Putamen (tissue), 1 donor: ENCODE measurements around the gene GNB5.
A peak's percentile ranks its signal among the peaks of the same experiment; 100 is the strongest.
"Not testable (repeated sequence)": the region's sequence is repeated elsewhere in the genome, so short reads cannot be mapped to it uniquely, and the experiment has no call there.

Experiments used
- DNase-seq: peaks from one replicate; pipeline ENCODE4 v3.0.0-alpha.2; 2016; ENCODE audit warnings: low spot score

Gene GNB5

DNA sequence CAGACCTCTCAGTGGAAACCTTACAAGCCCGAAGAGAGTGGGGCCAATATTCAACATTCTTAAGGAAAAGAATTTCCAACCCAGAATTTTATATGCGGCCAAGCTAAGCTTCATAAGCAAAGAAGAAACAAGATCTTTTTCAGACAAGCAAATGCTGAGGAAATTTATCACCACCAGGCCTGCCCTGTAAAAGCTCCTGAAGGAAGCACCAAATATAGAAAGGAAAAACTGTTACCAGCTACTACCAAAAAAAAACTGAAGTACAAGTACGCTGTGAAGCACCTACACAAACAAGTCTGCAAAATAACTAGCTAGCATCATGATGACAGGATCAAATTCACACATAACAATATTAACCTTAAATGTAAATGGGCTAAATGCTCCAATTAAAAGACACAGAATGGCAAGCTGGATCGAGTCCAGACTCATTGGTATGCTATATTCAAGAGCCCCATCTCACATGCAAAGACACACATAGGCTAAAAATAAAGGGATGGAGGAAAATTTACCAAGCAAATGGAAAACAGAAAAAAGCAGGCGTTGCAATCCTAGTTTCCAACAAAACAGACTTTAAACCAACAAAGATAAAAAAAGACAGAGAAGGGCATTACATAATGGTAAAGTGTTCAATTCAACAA lies 25.6 kb downstream of the GNB5 start:
- DNase-seq = not testable (repeated sequence)

DNA sequence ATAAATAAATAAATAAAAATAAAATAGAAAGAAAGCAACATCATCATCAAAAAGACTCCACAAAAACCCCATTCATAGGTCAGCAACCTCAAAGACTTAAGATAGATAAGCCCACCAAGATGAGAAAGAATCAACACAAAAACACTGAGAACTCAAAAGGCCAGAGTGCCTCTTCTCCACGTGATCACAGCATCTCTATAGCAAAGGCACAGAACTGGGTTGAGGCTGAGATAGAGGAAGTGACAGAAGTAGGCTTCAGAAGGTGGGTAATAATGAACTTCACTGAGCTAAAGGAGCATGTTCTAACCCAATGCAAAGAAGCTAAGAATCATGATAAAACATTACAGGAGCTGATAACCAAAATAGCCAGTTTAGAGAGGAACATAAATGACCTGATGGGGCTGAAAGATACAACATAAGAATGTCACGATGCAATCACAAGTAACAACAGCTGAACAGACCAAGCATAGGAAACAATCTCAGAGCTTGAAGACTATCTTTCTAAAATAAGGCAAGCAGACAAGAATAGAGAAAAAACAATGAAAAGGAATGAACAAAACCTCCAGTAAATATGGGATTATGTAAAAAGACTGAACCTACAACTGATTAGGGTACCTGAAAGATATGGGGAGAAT lies 26.4 kb downstream of the GNB5 start:
- no peak for DNase-seq

DNA sequence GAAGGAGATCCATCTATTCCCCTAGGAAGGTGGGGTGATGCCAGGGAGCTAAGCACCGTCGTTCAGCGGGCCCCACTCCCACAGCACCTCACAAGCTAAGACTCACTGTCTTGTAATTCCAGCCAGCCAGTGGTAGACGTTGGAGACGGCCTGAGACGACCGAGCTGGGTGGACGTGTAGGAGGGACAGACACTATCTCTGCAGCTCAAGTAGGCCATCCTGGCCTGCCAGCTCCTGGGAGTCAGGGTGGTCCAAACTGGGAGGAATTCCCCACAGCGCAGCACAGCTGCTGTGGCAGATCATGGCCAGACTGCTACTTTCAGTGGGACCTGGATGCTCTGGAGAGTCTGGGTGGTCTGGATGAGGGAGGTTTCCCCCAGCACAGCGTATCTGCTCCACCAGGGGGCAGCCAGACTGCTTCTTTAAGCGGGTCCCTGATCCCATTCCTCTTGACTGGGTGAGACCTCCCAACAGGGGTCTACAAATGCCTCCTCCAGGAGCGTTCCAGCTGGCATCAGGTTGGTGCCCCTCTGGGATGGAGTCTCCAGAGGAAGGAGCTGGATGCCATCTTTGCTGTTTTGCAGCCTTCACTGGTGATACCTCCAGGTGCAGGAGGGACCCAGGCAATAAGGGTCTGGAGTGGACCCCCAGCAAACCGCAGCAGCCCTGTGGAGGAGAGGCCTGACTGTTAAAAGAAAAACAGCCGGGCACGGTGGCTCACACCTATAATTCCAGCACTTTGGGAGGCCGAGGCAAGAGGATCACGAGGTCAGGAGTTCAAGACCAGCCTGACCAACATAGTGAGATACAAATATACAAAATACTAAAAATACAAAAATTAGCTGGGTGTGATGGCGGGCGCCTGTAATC lies 27.6 kb downstream of the GNB5 start:
- DNase-seq = no peak

DNA sequence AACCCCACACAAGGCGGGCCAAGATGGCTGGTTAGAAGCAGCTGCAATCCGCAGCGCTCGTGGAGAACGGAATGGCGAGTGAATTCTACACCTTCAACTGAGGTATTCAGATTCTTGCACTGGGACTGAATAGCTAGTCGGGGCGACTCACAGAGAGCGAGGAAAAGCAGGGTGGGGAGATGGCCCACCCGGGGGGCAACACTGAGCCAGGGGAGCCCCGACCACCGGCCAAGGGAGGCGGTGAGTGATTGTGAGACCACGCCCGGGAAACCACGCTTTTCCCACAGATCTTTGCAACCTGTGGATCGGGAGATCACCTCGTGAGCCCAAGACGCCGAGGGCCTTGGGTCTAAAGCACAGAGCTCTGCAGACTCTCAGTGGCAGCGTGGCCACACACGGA lies 28.3 kb downstream of the GNB5 start:
- no peak for DNase-seq

DNA sequence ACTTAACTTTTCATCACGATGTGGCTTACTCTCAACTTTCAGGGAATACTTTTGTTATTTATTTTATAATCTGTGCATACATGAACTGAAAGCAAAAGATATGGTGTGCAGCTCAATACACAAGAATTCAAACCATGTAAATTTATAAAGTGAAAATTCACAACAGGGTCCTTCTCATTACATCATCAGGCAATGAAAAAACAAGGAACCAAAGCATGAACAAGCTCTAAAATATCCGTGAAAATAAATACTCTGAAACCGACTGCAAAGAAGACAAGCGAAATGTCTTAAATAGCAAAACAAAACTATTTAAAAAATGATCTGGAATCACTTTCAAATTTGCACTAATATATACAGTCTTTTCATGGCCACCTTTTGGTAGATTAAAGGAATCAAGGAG lies 28.9 kb downstream of the GNB5 start:
- DNase-seq = no peak

DNA sequence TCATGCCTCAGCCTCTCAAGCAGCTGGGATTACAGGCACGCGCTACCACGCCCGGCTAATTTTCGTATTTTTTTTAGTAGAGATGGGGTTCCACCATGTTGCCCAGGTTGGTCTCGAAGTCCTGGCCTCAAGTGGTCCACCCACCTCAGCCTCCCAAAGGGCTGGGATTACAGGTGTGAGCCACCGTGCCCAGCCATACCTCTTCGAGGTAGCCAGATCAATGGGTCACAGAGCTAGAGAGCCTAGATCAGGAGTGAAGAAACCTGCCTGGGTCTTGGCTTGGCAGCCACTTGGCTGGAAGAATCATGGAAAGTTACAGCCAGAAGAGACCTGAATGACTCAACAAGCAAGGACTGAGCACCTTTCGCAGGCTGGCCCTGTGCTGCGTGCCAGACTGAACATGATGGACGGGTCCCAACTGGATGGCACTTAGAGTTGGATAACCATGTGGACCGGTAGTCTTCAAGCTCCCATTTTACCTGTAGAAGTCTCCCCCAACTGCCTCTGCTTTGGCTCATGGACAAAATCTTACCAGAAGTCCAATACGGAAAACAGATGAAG lies 29.7 kb downstream of the GNB5 start:
- no peak for DNase-seq

DNA sequence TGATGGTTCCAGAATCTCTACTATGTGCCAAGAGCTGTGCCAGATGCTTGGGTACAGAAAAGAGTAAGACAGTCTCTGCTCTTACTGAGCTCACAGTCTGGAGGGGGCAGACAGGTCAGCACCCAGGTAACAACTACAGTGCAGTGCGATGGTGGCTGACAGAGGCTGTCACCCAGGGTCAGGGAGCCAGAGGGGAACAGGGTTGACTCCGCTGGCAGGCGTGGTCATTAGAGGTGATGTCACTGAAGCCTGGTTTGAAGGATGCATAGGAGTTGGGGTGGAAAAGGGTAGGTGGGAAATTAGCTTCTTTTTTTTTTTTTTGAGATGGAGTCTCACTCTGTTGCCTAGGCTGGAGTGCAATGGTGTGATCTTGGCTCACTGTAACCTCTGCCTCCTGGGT lies 31.5 kb downstream of the GNB5 start:
- no peak for DNase-seq

DNA sequence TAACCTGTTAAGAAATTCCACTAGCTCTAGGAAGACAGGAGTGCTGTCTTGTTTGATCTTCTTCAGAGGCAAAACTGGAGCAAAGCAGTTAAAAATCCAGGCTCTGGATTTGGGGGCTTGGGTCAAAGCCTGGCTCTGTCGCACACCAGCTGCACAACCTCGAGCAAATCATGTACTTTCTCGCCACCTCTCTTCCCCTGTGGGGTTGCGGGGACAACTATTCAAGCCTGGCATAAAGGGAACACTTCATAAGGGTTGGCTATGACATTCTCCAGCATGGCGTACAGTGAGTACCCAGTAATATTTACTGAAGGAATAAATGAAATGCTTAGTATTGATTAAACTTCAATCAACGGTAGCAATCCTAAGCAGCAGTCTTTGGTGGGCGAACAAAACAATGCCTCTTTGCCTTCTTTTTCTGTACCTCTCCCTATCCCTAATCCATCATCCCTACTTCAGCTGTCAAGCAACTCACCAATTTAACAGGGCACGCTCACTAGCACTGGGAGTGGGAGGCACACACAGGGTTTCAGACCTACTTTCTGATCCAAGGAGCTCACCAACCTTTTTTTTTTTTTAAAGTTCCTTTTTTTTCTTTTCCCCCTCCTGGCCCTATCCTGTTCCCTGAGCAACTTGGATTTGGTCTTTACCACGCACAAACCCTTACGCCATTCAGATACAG lies 33.0 kb downstream of the GNB5 start:
- DNase-seq = peak; percentile 79

DNA sequence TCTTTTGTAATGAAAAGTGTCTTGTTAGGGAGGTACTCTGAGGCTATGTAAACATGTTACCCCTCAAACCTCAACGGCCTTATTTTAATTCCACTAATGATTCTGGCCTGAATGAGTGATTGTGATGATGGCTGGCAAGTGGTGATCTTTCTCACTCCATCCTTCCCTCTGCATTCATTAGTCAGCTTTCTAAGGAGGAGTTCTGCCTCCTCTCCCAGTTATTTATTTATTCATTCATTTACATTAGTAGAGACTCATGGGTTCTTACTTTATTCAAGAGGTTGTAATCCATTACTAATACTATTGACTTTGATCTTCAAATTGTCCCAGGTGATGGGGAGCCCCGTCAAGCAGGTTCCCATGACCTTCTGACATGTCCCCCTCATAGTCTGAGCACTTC lies 35.3 kb downstream of the GNB5 start:
- DNase-seq = no peak

DNA sequence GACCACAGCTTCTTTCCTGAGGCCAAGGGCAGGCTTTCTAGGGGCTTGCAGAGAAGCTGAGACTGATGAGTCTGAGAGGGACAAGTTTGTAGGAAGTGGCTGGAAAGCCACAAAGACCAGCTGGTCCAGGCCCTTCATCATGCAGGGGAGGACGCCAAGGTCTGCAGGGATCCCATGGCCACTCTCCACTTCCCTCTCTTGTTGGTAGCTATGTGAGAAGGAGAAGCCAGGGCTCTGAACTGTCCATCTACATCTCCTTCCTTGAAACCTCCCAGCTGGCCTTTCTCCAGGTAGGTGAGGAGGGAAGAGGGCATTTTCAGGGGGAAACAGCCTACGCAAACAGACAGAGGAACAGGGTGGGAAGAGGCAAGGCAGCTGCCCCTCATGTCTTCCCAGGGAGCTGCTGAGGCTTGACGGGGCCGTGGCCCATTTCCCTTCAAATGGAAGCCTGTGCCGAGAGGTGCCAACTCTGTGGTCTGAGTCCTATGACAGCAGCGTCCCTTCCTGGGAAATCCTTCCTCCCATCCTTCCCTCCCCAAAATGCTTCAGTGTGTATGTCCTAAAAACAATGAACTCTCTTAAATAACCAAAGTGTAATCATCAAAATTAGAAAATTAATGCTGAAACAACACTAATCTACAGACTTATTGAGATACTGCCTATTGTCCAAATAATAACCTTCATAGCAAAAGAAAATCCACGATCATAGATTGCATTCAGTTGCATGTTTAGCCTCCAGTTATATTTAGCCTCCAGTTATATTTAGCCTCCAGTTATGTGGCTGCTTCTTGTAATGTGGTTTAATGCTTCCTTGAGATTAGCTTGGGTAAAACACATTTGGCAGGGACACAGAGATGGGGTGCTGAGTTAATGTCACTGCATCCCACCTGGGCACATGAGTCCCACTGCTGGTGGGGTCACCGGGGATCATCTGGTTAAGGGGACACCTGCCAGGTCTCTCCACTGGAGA lies 36.0 kb downstream of the GNB5 start:
- no peak for DNase-seq

DNA sequence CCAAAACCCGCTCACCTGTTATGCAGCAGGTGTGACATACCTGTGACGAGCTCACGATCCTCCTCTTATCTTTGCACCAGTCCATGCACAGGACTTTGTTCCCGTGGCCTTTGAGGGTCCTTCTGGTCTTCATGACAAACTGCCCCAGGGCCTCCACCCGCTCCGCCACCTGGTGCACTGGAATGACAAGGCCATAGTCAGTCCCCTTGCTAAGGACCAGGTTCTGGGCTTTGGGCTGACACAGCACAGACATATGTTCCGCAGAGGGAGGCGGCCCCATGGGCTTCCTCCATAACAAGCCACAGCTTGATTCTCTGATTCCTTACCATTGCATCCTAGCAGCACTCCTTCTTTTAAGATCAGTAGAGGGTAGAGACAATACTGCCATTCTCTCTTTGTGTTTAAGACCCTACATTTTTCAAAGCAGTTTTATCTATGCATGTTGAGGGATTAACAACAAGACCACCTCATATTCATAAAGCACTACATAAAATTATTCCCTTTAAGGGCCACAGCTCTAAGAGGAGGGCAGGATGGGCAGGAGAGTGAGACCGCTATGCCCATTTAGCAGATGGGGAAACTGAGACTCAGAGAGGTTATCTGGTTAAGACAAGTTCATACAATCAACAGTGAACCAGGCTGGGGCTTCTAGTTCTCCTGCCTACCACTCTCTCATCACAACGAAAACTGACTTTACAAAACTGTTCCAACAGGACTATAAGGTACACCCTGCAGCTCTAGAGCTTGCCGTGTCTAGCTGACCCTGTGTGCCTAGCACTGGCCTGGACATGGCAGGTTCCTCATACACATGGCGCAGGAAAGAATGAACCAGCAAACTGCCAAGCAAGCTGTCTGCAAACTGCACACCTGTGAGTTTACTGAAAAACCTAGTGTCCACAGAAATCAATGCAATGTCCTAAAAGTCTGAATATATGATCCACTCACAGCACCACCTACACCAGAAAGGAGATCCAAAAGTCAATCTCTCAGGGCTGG lies 37.0 kb downstream of the GNB5 start:
- no peak for DNase-seq

DNA sequence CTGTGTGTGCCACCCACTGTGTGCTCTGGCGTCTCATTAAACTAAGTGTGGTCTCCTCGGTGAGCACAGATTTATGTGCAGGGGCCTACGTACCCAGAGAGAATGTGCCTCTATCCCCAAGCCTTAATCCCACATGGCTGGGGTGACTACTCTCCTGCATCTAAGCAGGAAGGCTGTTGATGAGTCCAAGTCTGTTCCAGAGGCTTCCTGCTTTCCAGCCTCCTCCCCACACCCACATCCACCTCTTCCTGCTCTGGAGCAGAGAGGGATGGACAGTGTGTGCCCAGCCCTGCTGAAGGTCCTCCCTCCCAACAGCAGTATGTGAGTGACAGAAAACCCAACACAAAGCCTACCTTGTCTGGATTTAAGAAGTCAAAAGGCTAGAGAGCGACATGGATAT lies 39.8 kb downstream of the GNB5 start:
- no peak for DNase-seq

DNA sequence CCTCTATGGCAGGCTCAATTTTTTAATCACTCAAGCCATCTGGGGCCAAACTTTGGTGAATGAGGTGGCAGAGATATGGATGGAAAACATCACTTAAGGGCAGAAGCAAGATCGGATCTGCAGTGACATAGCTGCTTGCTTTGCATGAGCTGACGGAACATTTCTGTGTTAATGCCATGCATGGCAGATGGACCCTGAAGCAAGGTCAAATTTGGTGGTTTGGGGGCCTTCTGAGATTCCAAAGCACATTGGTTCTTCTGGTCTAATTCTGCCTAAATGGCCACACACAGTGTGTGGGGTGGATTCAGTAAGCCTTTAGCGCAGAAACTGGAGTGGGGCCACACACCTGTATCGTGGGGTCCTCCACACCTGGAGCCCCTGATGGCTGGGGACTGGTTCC lies 40.3 kb downstream of the GNB5 start:
- no peak for DNase-seq

DNA sequence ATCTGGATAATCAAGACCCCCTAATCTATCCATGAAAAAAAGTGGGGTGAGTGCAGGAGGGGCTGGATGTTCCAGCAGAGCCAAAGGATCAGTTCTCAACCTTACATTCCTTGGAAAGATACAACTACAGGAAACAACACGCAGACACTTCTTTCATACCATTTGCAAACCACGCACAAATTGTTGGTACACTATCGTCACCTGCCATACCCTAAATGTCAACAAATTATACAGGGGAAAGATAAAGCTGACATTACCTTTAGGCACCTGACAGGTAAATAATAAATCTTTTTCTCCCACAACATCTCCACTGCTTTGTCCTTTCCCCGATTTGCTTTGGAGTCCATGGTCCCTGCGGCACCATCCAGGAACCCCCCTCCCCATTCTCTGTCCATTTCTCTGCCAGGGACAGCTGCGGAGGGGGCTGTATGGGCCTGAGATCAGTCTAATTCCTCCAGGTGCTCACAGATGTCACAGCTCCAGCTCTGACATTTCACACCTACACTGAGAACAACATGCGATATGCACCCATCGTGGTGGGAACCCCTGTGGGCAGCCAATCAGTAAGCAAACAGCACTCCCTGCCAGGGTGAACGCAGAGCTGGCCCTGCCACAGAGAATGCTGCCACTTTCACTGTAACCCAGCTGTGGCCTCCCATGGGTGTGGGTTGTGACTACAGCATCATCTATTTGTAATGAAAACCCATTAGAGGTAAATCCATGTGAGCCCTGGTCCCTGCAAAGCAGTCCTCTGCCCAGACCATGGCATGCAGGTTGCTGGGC lies 41.0 kb downstream of the GNB5 start:
- DNase-seq = no peak

DNA sequence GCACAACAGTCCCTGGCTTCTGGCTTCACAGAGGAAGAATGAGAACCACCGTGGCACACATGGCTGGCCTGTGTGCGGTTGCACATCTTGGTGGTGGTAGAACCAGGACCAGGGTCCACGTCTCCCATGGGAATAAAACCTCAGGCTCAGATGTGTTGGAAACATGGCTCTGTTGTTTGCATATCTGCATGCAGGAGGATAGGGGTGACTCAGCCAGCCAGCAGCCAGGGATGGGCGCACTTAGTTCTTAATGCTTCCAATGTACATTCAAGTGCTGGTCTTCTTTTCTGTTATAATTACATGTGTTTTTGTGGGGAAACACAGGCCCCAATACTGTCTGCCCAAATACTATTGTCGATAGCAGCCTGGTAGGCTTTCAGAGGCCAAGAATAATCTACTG lies 42.8 kb downstream of the GNB5 start:
- DNase-seq = no peak

DNA sequence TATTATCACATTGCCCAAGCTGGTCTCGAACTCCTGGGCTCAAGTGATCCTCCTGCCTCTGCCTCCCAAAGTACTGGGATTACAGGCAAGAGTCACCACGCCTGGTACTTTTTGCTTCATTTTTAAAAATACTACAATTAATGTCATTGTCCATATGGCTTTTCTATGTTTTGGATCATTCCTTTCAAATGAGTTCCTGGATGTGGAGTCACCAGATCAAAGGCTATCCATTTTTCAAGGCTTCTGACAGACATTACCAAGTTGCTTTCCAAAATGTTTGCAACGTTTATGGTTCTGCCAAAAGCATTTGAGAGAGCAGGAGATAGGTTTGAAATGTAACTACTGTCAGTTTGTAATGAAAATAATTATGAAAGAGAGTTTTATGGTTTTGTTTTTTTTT lies 44.4 kb downstream of the GNB5 start:
- no peak for DNase-seq

DNA sequence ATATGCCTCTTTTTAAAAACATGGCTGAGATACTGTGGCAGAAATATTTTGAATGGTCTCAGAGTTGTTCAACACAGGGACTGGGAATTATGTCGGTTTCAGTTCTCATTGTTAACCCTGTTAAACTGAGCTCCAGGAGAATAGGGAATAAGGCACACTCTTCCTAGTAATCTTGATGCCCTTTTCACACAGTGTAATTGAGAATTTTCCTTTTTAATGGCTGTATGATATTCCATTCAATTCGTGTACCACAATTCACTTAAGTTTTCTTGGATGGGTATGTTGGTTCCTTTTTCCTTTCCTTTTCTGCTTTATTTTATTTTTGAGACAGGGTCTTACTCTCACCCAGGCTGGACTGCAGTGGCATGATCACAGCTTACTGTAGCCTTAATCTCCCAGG lies 44.9 kb downstream of the GNB5 start:
- no peak for DNase-seq

DNA sequence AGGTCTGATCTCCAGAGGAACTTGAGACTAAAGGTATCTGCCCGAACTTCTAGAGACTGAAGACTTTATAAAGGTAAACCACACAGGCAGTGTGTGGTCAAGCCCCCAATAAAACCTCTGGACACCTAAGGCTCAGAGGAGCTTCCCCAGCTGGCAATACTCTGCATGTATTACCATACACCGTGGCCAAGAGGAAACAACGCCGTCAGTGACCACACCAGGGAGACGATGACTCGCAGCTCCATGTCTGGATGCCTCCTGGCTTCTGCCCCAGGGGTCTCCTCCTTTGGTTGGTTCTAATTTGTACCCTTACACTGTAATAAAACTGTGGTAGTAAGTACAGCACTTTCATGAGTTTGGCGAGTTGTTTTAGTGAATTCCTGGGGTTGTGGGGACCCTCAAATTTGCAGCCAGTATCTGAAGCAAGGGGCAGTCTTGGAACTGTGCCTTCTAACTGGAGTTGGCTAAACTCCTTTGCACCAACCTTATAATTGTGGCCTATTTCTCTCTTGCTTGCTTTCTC lies 46.5 kb downstream of the GNB5 start:
- no peak for DNase-seq

DNA sequence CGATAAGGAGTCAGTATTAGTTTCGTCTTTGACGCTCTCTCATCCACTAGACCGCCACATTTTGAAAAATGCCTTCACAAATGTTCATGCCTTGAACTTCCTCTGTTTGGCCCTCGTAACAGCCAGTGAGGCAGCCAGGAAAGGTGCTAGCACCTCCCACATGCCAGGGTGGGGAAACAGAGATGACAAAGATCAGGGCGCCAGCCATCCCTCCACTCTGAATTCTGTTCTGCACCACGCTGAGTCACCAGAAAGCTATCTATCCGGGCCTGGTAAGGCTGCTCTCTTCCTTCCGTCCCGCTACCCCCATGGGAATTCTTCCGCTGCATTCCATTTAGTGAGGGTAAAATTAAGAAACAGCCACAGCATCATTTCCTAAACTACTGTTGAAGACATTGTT lies 47.3 kb downstream of the GNB5 start:
- no peak for DNase-seq
